GM21529 (cell line): ENCODE data around the gene POFUT2.

Experiments used
- ATAC-seq: cut with Tn5 transposase; IDR thresholded peaks from one replicate; pipeline ENCODE4 v1.9.1; 2021; ENCODE audit not compliant: unreplicated experiment

The POFUT2 gene

GRCh38 chr21:45250914-45251634 lies 36.6 kb downstream of the POFUT2 start:
- ATAC-seq: no peak

GRCh38 chr21:45250272-45250671 lies 37.4 kb downstream of the POFUT2 start:
- no peak for ATAC-seq

GRCh38 chr21:45249626-45250025 lies 38.1 kb downstream of the POFUT2 start:
- ATAC-seq: no peak

GRCh38 chr21:45248893-45249381 lies 38.8 kb downstream of the POFUT2 start:
- no peak for ATAC-seq

- no peak for ATAC-seq
These were observed 39.3 kb downstream of the POFUT2 start for GRCh38 chr21:45248301-45248892.

GRCh38 chr21:45246386-45247320 lies 41.0 kb downstream of the POFUT2 start:
- no peak for ATAC-seq

- no peak for ATAC-seq
These were observed 42.8 kb downstream of the POFUT2 start for GRCh38 chr21:45244799-45245340.

- ATAC-seq: no peak
These were observed 44.1 kb downstream of the POFUT2 start for GRCh38 chr21:45243603-45244002.

GRCh38 chr21:45241357-45241756 lies 46.3 kb downstream of the POFUT2 start:
- ATAC-seq: no peak

- ATAC-seq: no peak
These were observed 50.3 kb downstream of the POFUT2 start for GRCh38 chr21:45237401-45237800.

GRCh38 chr21:45236481-45236880 lies 51.2 kb downstream of the POFUT2 start:
- no peak for ATAC-seq

GRCh38 chr21:45235488-45235887 lies 52.2 kb downstream of the POFUT2 start:
- ATAC-seq: no peak

GRCh38 chr21:45234965-45235364 lies 52.7 kb downstream of the POFUT2 start:
- ATAC-seq: no peak

- no peak for ATAC-seq
These were observed 53.6 kb downstream of the POFUT2 start for GRCh38 chr21:45234127-45234526.

- no peak for ATAC-seq
These were observed 56.0 kb downstream of the POFUT2 start for GRCh38 chr21:45231705-45232104.

GRCh38 chr21:45228656-45229240 lies 58.9 kb downstream of the POFUT2 start:
- ATAC-seq: no peak

GRCh38 chr21:45228171-45228641 lies 59.5 kb downstream of the POFUT2 start:
- no peak for ATAC-seq

- ATAC-seq: no peak
These were observed 60.0 kb downstream of the POFUT2 start for GRCh38 chr21:45227735-45228134.

GRCh38 chr21:45226540-45227326 lies 61.0 kb downstream of the POFUT2 start:
- ATAC-seq: no peak

GRCh38 chr21:45225741-45226327 lies 61.9 kb downstream of the POFUT2 start:
- no peak for ATAC-seq
